PC-9 (cell line): ENCODE measurements around the gene NUP35. TPM values are rescaled to one million over a fixed set of nuclear protein-coding genes. Genes with fewer than 3 reads are reported as not detected.

Experiments used
- BruUV-seq: library from RNA; stranded (reverse); fragments of 400-500 nt; replicated peaks from 2 replicates; lab custom pipeline; 2021; lab: Mats Ljungman, UMichigan
- CTCF ChIA-PET: fragments of 300-600 bp; sonication (Branson Sonifier 250); formaldehyde crosslinking; loops from one replicate; lab custom pipeline; 2022; ENCODE audit warnings: antibody characterized with exemption; lab: Charles Lee
- POLR2A ChIA-PET: fragments of 300-600 bp; sonication (Branson Sonifier 250); formaldehyde crosslinking; loops from one replicate; lab custom pipeline; 2022; ENCODE audit warnings: antibody characterized with exemption; ENCODE audit not compliant: unreplicated experiment; lab: Charles Lee
- DNase-seq, 2 experiments: peaks; one replicate each; pipeline versions ENCODE4 v3.0.0 to v3.0.0-alpha.2; 2015 to 2022; ENCODE audit warnings: mixed read lengths in 1 of 2
- H2AFZ ChIP-seq: fragments of 200-600 bp; sonication (generic); 2 replicates; pipeline ENCODE4 v1.8.1; 2017; ENCODE audit warnings: antibody characterized with exemption
- H3F3A ChIP-seq: fragments of 200-600 bp; sonication (generic); 2 replicates; pipeline ENCODE4 v1.8.1; 2017; ENCODE audit warnings: antibody characterized with exemption, mild to moderate bottlenecking, low read depth; ENCODE audit not compliant: insufficient read depth
- H3K27ac ChIP-seq: fragments of 200-600 bp; sonication (generic); 2 replicates; pipeline ENCODE4 v1.6.1; 2016; ENCODE audit warnings: mixed run types
- H3K27me3 ChIP-seq: fragments of 200-600 bp; sonication (generic); 2 replicates; pipeline ENCODE4 v1.6.1; 2016; ENCODE audit warnings: low read depth, mixed run types; ENCODE audit not compliant: insufficient read depth
- H3K36me3 ChIP-seq: fragments of 200-600 bp; sonication (generic); 2 replicates; pipeline ENCODE4 v1.6.1; 2016; ENCODE audit warnings: low read depth, mixed run types
- H3K4me1 ChIP-seq: fragments of 200-600 bp; sonication (generic); replicated peaks from 2 replicates; pipeline ENCODE4 v1.6.1; 2016; ENCODE audit warnings: mixed run types; ENCODE audit not compliant: insufficient read depth
- H3K4me2 ChIP-seq: fragments of 200-600 bp; sonication (generic); 2 replicates; pipeline ENCODE4 v1.6.1; 2017; ENCODE audit warnings: mixed run types
- H3K4me3 ChIP-seq: fragments of 200-600 bp; sonication (generic); 2 replicates; pipeline ENCODE4 v1.6.1; 2016; ENCODE audit warnings: mixed run types
- H3K79me2 ChIP-seq: fragments of 200-600 bp; sonication (generic); 2 replicates; pipeline ENCODE4 v1.6.1; 2017; ENCODE audit warnings: low read depth, mixed run types
- H3K9me2 ChIP-seq: fragments of 200-600 bp; sonication (generic); 2 replicates; pipeline ENCODE4 v1.8.1; 2017; ENCODE audit warnings: mild to moderate bottlenecking; ENCODE audit not compliant: insufficient read depth
- H3K9me3 ChIP-seq: fragments of 200-600 bp; sonication (generic); 2 replicates; pipeline ENCODE4 v1.8.1; 2016; ENCODE audit warnings: low read depth; ENCODE audit not compliant: insufficient read depth
- H4K20me1 ChIP-seq: fragments of 200-600 bp; sonication (generic); 2 replicates; pipeline ENCODE4 v1.8.1; 2017; ENCODE audit not compliant: insufficient read depth
- EZH2 ChIP-seq: fragments of 200-600 bp; sonication (generic); IDR thresholded peaks from 2 replicates; pipeline ENCODE4 v1.8.0; 2017; ENCODE audit warnings: antibody characterized with exemption, low read depth
- intact Hi-C: fragments of 100-400 bp; cut with micrococcal nuclease; formaldehyde crosslinking; loops from one replicate; pipeline ENCODE4 v1.10.0; 2022; ENCODE audit not compliant: unreplicated experiment
- total RNA-seq: library from RNA; stranded (reverse); gene quantifications from 2 replicates; pipeline ENCODE4 v1.2.3, GENCODE V29; 2021
- TF ChIP-seq, protein P1 (sequence below): fragments of 200-600 bp; sonication (generic); conservative IDR thresholded peaks from 2 replicates; pipeline ENCODE4 v1.6.1; 2017; ENCODE audit warnings: mixed run types, antibody characterized with exemption, mild to moderate bottlenecking, moderate library complexity

Gene NUP35
- total RNA-seq, 1 experiment from 2014 or later = 35.5 TPM

DNA sequence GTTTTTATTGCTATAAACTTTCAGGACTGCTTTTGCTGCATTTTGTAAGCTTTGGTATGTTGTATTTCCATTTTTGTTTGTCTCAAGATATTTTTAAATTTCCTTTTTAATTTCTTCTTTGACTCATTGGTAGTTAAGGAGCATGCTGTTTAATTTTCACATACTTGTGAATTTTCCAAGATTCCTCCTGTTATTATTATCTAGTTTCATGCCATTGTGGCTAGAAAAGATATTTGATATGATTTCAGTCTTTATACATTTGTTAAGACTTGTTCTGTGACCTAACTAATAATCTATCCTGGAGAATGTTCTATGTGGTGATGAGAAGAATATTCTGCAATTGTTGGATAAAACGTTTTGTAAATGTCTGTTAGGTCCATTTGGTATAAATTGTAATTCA is 62.1 kb downstream of the NUP35 start:
- H3K27ac ChIP-seq = no peak overlapping the region
- H3K4me2 ChIP-seq = no peak overlapping the region
- H3K9me3 ChIP-seq = peaks cover 7% of the 10 kb centered on the region; the same call in 1 of the 2 replicates
- no peaks in the 10 kb centered on the region for H3F3A ChIP-seq
- H2AFZ ChIP-seq = no peak overlapping the region
- H3K79me2 ChIP-seq = peaks cover 8% of the 10 kb centered on the region; the same call in 1 of the 2 replicates
- no peaks in the 10 kb centered on the region for H3K4me1 ChIP-seq
- ChIA-PET POLR2A (no interaction called here), CTCF (no interaction called here)
- H4K20me1 ChIP-seq = no peaks in the 10 kb centered on the region
- H3K9me2 ChIP-seq = no peaks in the 10 kb centered on the region
- H3K36me3 ChIP-seq = peaks cover 30% of the 10 kb centered on the region
- no peak overlapping the region for H3K4me3 ChIP-seq
- no peaks in the 10 kb centered on the region for H3K27me3 ChIP-seq
- TF ChIP-seq, protein P1, sequence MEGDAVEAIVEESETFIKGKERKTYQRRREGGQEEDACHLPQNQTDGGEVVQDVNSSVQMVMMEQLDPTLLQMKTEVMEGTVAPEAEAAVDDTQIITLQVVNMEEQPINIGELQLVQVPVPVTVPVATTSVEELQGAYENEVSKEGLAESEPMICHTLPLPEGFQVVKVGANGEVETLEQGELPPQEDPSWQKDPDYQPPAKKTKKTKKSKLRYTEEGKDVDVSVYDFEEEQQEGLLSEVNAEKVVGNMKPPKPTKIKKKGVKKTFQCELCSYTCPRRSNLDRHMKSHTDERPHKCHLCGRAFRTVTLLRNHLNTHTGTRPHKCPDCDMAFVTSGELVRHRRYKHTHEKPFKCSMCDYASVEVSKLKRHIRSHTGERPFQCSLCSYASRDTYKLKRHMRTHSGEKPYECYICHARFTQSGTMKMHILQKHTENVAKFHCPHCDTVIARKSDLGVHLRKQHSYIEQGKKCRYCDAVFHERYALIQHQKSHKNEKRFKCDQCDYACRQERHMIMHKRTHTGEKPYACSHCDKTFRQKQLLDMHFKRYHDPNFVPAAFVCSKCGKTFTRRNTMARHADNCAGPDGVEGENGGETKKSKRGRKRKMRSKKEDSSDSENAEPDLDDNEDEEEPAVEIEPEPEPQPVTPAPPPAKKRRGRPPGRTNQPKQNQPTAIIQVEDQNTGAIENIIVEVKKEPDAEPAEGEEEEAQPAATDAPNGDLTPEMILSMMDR = no peak
- no peak for TF ChIP-seq EZH2
- intact Hi-C loops = no loop called here
- DNase-seq = no peak
- no TSS peak for BruUV-seq

DNA sequence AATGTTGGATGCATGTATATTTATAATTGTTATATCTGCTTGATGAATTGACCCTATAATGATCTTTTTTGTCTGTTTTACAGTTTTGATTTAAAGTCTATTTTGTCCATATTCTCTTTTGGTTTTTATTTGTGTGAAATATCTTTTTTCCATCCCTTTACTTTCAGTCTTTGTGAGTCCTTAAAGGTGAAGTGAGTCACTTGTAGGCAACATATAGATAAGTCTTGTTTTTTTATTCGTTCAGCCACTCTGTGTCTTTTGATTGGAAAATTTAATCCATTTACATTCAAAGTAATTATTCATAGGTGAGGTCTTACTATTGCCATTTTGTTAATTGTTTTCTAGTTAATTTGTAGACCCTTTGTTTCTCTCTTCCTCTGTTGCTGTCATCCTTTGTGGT is 62.5 kb downstream of the NUP35 start:
- CTCF ChIA-PET = no interaction called here

DNA sequence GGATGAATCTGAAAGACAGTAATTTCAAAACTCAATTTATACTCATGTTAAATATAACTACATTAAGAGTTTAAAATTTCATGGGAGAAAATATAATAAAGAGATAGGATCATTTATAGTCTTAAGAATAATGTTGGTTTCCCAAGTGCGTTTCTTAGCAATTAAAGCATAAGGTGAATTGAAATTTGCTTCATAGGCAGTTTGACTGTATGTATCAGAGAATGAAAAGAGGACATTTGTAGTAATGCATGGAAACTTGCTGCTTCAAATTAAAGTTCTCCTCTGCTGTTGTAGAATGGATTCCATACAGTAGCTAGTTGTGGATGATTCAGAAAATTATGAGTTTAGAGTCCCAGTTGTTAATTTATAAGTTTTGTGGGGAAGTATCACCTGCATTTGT is 68.1 kb downstream of the NUP35 start:
- Histone ChIP-seq H2AFZ (no peak overlapping the region), H3K4me1 (no peaks in the 10 kb centered on the region), H3F3A (no peaks in the 10 kb centered on the region), H3K9me2 (no peaks in the 10 kb centered on the region), H3K79me2 (no peaks in the 10 kb centered on the region), H4K20me1 (no peaks in the 10 kb centered on the region), H3K9me3 (no peaks in the 10 kb centered on the region), H3K36me3 (peaks cover 15% of the 10 kb centered on the region; the same call in 1 of the 2 replicates), H3K4me3 (no peak overlapping the region), H3K4me2 (no peak overlapping the region), H3K27me3 (no peaks in the 10 kb centered on the region), H3K27ac (no peak overlapping the region)
- TF ChIP-seq EZH2 = no peak
- TF ChIP-seq, protein P1 = no peak
- DNase-seq = no peak
- ChIA-PET POLR2A (no interaction called here), CTCF (no interaction called here)
- intact Hi-C loops = no loop called here
- no TSS peak for BruUV-seq

More for the DNA sequence above, 62.5 kb downstream of the NUP35 start:
- POLR2A ChIA-PET = no interaction called here
- Histone ChIP-seq H3F3A (no peaks in the 10 kb centered on the region), H3K36me3 (peaks cover 35% of the 10 kb centered on the region), H3K79me2 (peaks cover 8% of the 10 kb centered on the region; the same call in 1 of the 2 replicates), H3K4me2 (no peak overlapping the region), H3K4me3 (no peak overlapping the region), H2AFZ (no peak overlapping the region), H3K9me2 (no peaks in the 10 kb centered on the region), H3K9me3 (peaks cover 7% of the 10 kb centered on the region; the same call in 1 of the 2 replicates), H3K27ac (no peak overlapping the region), H3K4me1 (no peaks in the 10 kb centered on the region), H3K27me3 (no peaks in the 10 kb centered on the region), H4K20me1 (no peaks in the 10 kb centered on the region)
- BruUV-seq = no TSS peak
- DNase-seq = no peak
- intact Hi-C loops = no loop called here
- TF ChIP-seq, protein P1 = no peak
